ENCODE results near the gene REPS1.
A peak's percentile ranks its signal among the peaks of the same experiment; 100 is the strongest.
"Not testable (repeated sequence)": the region's sequence is repeated elsewhere in the genome, so short reads cannot be mapped to it uniquely, and the experiment has no call there.

Gene REPS1

GRCh38 chr6:138987643-138988468 is at the start of gene REPS1:
TSS of gene REPS1 (minus strand) at chr6:138988253. CDS start at chr6:138987682, 571 bp downstream.
- peak; percentile 74 for DNase-seq

- DNase-seq: no peak
These were observed 49.4 kb upstream of the REPS1 start for GRCh38 chr6:139037490-139037889.

DNA sequence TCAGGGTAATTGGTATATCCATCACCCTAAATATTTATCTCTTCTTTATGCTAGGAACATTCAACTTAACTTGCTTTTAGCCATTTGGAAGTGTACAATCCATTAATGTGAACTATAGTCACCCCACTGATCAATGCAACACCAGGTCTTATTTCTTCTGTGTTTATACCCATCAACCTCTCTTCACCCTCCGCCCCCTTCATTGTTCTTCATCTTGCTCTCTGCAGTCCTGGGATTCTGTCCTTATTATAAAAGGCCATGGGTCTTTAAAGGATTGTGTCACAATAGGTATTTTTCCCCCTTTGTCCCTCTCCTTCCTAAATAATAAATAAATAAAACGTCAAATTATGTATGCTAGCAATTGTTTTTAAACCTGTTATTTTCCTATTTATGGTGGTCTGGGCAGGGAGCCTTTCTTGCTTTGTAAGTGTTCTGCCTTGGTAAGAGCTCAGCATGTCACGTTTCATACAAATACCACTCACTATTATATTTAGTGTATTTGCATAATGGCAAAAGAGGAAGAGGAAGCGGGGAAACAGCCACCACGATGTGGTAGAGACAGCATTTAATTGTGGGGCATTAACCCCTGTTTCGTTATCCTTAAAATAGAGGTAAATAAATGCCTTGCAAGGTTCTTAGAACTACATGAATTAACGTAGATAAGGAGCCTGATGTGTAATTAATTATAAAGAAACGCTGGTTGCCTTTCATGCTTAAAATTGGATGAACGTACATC is 42.3 kb upstream of the REPS1 start:
- DNase-seq: peak; percentile 57

- peak; percentile 12 for DNase-seq
These were observed 41.6 kb upstream of the REPS1 start for GRCh38 chr6:139029470-139030227.

- peak; percentile 78 for DNase-seq
These were observed 40.8 kb upstream of the REPS1 start, which contains the start of gene ABRACL for GRCh38 chr6:139028658-139029469. TSS of gene ABRACL (plus strand) at chr6:139028745. CDS start at chr6:139034161, 5,416 bp downstream.

GRCh38 chr6:139028215-139028657 is 40.2 kb upstream of the REPS1 start:
- DNase-seq: peak; percentile 52

DNA sequence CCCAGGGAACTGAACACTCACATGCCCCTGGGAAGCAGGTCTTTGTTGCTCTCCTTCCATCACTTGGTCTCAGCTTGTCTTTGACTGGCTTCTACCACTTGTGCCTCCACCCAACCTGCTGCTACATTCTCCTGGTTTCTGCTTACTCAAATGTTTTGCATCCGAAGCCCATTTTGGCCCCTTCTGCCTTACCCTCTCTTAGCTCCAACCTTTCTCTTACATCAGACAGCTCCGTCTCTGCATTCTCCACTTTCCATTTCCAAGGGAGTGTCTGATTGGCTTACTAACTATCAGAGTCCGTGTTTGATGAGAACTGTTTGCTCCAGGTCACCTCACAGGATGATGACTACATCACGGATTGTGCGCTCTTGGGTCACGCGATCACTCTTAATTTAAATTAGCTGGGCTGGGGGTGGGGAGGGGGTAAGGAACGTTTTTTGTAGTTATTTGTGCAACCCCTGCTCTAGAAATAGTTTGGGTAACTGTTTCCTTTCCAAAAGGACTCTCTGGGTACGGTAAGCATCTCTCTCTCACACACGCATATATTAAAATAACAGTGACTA is 39.6 kb upstream of the REPS1 start:
- peak; percentile 34 for DNase-seq

DNA sequence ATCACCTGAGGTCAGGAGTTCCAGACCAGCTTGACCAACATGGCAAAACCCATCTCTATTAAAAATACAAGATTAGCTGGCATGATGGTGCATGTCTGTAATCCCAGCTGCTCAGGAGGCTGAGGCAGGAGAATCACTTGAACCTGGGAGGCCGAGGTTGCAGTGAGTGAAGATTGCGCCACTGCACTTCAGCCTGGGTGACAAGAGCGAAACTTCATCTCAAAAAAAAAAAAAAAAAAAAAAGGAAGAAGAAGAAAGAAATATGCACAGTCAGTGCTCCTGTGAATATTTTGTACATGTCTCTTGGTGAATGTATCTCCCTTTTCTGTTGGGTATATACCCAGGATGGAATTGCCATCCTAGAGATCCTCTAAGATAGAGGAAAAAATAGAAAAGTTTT is 37.4 kb upstream of the REPS1 start:
- DNase-seq: not testable (repeated sequence)

DNA sequence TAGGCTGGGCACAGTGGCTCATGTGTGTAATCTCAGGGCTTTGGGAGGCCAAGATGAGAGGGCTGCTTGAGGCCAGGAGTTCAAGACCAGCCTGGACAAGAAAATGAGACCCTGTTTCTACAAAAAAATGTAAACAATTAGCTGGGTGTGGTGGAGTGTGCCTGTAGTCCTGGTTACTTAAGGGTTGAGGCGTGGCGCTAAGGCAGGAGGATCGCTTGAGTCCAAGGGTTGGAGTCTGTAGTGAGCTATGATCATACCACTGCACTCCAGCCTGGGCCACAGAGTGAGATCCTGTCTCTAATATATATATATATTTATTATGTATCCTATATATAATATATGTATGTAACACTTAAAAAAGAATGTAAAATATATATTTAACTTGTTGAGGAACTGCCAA is 32.6 kb upstream of the REPS1 start:
- no peak for DNase-seq

DNA sequence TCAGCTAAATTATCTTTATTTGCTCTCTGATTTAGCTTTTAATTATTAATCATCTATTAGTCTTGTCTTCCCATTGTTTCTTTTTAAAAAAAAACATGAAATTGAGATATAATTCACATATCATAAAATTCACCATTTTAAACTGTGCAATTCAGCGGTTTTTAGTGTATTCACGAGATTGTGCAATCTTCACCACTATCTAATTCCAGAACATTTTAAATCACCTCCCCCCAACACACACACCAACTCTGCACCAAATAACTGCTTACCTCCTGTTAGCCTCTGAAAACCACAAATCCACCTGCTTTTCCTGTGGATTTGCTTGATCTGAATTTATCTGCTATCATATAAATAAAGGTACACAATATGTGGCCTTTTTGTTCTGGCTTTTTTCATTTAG is 31.7 kb upstream of the REPS1 start:
- no peak for DNase-seq

- DNase-seq: no peak
These were observed 29.2 kb upstream of the REPS1 start for GRCh38 chr6:139017227-139017626.

GRCh38 chr6:139016337-139017213 is 28.5 kb upstream of the REPS1 start:
- no peak for DNase-seq

DNA sequence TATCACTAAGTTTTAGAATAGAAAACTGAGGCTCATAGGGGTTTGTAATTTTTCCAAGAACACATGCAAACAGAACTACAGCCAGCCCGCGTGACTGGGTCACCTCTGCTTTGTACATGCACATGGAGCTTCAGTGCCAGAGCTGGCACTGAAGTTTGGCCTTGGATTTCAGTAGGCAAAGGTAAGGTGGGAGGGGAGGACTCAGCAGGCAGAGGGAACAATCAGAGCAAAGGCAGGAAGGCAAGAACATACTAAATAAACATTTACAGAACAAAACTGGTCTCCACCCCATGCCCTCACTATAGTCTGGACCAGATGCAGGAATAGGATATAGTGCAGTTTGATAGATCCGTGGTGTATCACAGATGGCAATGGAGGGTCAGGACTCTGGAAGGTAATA is 26.9 kb upstream of the REPS1 start:
- no peak for DNase-seq

DNA sequence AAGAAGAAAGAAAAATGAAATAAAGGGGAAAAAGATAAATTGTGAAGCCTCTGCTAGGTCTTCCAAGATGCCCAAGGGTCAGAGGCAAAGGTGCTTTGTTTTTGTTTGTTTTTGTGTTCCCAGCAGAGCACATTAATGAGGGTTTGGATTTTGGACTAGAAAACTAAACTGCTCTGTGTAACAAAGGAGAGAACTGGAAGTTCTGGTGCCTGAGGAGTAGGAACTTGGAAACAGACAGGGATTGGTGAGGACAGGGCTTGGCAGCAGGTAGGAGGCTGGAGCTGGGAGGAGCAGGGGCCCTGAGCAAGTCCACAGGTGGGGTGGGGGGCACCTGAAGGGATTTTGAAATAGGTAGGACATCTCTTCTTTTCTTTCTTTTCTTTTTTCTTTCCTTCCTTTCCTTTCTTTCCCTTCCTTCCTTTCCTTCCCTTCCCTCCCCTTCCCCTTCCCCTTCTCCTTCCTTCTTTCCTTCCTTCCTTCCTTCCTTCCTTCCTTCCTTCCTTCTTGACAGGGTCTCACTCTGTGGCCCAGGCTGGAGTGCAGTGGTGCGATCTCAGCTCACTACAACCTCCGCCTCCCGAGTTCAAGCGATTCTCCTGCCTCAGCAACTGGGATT is 25.2 kb upstream of the REPS1 start:
- no peak for DNase-seq

- no peak for DNase-seq
These were observed 23.9 kb upstream of the REPS1 start for GRCh38 chr6:139011980-139012379.

- DNase-seq: no peak
These were observed 22.6 kb upstream of the REPS1 start for GRCh38 chr6:139010674-139011073.

DNA sequence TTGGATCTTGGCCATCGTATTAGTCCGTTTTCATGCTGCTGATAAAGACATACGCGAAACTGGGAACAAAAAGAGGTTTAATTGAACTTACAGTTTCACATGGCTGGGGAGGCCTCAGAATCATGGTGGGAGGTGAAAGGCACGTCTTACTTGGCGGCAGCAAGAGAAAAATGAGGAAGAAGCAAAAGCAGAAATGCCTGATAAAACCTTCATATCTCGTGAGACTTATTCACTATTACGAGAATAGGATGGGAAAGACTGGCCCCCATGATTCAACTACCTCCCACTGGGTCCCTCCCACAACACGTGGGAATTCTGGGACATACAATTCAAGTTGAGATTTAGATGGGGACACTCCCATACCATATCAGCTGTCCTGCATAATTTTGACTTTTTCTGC is 20.1 kb upstream of the REPS1 start:
- no peak for DNase-seq

DNA sequence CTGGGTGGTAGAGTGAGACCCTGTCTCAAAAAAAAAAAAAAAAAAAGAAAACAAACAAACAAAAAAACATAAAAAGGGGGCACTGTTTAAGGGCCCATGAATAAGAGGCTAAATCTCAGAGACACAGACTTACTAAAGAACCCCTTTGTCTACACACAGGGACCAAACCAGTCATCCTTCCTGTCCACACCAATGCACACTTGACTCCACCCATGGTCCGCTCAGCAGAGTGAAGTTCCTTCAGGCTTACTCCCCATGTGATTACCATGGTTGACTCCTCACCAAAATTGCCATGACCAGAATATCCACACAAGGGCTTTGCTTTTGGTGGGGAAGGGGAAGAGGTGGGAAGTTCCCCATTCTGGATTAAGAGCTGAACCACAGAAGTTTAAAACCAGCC is 19.4 kb upstream of the REPS1 start:
- DNase-seq: no peak

DNA sequence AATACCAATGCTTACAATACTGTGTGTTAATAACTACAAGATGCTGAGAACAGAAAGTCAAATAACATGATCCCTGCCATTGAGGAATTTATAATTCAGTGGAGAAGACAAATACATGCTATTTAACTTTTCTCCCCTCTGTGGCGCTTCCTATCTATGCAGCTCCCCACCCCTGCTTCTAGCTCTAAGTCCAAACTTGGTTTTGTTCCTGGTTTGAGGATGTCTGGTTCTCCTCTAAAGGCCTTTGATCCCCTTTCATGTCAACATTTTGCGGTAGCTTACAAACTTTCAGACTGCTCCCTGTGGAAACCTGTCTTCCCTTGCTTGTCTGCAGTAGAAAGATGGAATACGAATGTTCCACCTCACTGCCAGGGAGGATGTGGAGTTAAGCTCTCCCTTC is 18.4 kb upstream of the REPS1 start:
- no peak for DNase-seq

GRCh38 chr6:139003751-139004150 is 15.7 kb upstream of the REPS1 start:
- DNase-seq: no peak
